ENCODE results near the gene FAHD1.

The FAHD1 gene

GRCh38 chr16:1859650-1860049, 32.6 kb downstream of the FAHD1 start:
- no peak for DNase-seq (ENCODE audit: extremely low read depth, low read depth)
- TF ChIP-seq, protein P1, sequence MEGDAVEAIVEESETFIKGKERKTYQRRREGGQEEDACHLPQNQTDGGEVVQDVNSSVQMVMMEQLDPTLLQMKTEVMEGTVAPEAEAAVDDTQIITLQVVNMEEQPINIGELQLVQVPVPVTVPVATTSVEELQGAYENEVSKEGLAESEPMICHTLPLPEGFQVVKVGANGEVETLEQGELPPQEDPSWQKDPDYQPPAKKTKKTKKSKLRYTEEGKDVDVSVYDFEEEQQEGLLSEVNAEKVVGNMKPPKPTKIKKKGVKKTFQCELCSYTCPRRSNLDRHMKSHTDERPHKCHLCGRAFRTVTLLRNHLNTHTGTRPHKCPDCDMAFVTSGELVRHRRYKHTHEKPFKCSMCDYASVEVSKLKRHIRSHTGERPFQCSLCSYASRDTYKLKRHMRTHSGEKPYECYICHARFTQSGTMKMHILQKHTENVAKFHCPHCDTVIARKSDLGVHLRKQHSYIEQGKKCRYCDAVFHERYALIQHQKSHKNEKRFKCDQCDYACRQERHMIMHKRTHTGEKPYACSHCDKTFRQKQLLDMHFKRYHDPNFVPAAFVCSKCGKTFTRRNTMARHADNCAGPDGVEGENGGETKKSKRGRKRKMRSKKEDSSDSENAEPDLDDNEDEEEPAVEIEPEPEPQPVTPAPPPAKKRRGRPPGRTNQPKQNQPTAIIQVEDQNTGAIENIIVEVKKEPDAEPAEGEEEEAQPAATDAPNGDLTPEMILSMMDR (IDR thresholded peaks at IDR 0.05; ENCODE audit: low read depth, low read length), result no peak

DNA sequence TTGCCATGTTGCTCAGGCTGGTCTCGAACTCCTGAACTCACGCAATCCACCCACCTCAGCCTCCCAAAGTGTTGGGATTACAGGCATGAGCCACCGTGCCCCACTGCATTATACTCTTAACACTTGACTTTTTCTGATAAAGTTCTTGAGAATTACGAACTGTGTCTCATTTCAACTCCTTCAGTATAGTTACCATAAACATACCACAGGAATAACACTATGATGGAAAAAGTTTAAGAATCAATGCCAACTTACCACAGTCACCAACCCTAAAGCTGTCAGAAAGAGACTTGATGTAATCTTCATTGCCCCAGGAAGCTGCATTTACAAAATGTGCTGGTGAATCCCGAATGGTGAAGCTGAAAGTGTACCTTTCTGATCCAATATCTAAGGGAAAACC, 34.7 kb downstream of the FAHD1 start:
- TF ChIP-seq, protein P1 (IDR thresholded peaks at IDR 0.05; ENCODE audit: low read depth, low read length), result no peak
- DNase-seq (ENCODE audit: extremely low read depth, low read depth), result no peak

DNA sequence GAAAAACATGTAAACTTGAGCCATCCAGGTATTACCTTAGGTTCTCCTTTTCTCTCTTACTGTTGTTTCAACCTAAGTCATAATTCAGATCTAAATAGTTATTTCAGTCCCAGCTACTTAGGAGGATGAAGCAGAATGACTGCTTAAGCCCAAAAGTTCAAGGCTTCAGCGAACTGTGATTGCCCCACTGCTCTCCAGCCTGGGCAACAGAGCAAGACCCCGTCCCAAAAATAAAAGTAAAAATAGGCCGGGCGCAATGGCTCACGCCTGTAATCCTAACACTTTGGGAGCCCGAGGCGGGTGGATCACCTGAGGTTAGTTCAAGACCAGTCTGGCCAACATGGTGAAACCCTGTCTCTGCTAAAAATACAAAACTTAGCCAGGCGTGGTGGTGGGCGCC, 35.4 kb downstream of the FAHD1 start:
- TF ChIP-seq, protein P1 (IDR thresholded peaks at IDR 0.05; ENCODE audit: low read depth, low read length), result no peak
- no peak for DNase-seq (ENCODE audit: extremely low read depth, low read depth)

DNA sequence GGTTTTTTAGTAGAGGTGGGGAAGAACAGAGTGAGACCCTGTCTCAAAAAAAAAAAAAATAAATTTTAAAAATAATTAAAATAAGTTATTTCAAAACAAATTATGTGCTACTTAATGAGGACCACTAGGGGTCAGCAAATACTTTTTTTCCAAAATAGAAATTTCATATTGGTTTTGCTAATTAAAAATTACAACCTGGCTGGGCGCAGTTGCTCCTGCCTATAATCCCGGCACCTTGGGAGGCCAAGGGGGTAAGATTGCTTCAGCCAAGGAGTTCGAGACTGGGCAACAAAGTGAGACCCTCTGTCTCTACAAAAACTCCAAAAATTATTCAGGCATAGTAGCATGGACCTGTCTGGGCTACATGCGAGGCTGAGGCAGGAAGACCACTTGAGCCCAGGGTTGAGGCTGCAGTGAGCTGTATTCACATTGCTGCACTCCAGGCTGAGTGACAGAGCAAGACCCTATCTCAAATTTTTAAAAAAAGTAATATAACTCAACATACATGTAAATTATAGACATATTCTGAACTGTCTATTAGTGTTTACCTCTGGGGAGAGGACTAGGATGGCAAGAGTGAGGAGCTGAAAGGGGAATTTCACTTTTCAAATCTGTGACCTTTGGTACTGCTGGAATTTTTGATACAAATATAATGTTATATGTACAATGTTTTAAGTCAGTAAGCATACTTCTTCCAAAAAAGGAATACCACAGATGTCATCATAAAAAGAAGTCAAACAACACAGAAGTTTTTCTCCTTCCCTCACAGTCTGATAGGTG, 36.9 kb downstream of the FAHD1 start:
- TF ChIP-seq, protein P1 (IDR thresholded peaks at IDR 0.05; ENCODE audit: low read depth, low read length), result peak; percentile 46
- DNase-seq (ENCODE audit: extremely low read depth, low read depth), result peak; percentile 7

DNA sequence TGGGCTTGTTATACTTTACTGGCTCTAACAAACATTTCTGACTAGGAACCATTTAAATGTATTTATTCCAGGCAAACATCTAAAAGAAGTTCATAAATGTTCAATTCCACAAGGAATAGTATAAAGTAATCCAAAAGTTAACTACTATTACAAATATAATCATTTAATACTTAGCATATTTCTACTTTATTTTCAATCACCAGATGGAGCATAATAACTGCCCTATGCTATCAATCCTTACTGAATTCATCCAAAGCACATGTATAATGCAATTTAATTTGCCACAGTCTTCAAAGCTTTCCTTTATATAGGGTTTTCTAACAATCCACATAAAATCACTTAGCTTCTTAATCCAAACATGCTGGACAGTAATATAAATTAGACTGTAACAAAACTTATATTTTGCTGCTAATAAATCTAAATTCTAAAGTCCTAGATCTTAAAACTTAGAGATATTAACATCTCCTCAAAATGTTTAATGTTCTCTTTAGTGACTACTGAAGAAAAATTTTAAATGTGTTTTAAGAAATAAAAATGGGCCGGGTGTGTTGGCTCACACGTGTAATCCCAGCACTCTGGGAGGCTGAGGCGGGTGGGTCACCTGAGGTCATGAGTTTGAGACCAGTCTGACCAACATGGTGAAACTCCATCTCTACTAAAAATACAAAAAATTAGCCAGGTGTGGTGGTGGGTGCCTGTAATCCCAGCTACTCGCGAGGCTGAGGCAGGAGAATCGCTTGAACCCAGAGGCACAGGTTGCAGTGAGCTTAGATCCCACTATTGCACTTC, 39.1 kb downstream of the FAHD1 start:
- TF ChIP-seq, protein P1 (IDR thresholded peaks at IDR 0.05; ENCODE audit: low read depth, low read length), result no peak
- no peak for DNase-seq (ENCODE audit: extremely low read depth, low read depth)

DNA sequence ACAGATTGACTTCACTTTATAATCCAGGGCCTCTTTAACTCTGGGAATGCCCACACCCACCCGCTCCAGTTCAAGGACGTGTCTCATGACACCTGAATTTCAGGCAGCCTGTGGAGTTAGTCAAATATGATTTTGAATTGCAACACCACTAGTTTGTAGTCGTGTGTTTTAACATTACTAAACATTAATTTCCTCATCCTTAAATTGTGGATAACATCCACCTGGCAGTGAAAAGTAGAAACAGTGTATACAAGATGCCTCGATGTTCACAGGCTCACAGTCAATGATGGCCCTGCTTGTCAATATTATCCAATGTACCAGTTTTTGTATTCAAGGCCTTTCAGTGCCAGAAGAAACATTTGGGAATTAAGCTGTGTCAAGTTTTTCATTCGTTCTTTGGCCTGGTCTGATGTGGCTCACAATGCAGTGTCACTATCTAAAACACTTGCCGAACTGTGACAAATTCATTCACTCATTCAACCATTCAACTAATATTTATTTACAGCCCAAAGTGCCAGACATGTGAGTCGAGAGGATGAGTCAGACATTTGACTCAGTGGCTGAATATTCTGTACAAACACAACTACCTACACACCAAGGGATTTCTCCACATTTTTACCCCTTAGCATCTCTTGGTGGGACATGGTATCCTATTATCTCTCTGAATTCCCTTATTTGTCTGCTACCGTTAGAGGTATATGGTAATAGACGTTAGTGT, 43.5 kb downstream of the FAHD1 start:
- DNase-seq (ENCODE audit: extremely low read depth, low read depth), result no peak
- TF ChIP-seq, protein P1 (IDR thresholded peaks at IDR 0.05; ENCODE audit: low read depth, low read length), result no peak

Measured in AG09319 (cell line).